ENCODE results near the gene SLC29A4. TPM values are rescaled to one million over a fixed set of nuclear protein-coding genes. Genes with fewer than 3 reads are reported as not detected.
"Not testable (repeated sequence)": the region's sequence is repeated elsewhere in the genome, so short reads cannot be mapped to it uniquely, and the experiment has no call there.

SLC29A4 gene
- total RNA-seq, 1 experiment from 2014 or later, result 24.5 TPM

DNA sequence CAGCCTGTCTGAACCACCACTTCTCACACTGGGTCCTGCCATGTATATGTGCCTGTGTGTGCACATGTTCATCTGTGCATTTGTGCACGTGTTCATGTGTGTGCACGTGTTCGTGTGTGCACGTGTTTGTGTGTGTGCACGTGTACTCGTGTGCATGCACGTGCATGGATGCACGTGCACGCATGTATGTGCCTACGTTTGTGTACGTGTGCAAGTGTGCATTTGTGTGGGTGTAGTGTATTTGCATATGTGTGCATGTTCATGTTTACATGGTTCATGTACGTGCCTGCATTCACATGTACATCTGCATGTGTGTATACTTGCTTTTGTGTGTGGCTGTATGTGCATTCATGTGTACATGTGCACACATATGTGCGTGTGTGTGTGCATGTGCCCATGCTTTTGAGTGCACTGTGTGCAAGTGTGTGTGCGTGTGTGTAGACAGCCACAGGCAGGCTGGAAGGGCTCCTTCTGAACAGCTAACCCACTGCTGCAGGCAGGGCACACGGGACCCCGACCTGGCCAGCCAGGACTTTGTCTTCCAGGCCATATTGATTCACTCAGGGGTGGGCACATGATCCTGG is 28.2 kb downstream of the SLC29A4 start:
- Histone ChIP-seq H3K9me3 (ENCODE audit: control insufficient read depth in 1 of 2, insufficient read depth in 1 of 2, low read depth in 1 of 2, low read length in 2 of 2) (no peaks in the 10 kb centered on the region), H2AFZ (ENCODE audit: low read depth, low read length, poor library complexity, severe bottlenecking) (no peak overlapping the region), H3K4me3 (replicated peaks in 1 of 2; ENCODE audit: low read depth in 1 of 2, low read length in 2 of 2) (no peak overlapping the region), H4K20me1 (ENCODE audit: insufficient read depth) (no peaks in the 10 kb centered on the region), H3K9ac (ENCODE audit: low read length) (no peak overlapping the region), H3K9me2 (ENCODE audit: insufficient read depth) (no peaks in the 10 kb centered on the region), H3K79me2 (ENCODE audit: insufficient read depth, low read length) (no peaks in the 10 kb centered on the region), H3K27ac (ENCODE audit: low read depth, low read length) (no peak overlapping the region), H3K36me3 (ENCODE audit: control insufficient read depth in 1 of 2, insufficient read depth in 2 of 2, low read length in 2 of 2) (peaks cover 4 to 7% of the 10 kb centered on the region in 2 experiments; a peak in 3 of 4 replicates), H3K4me1 (ENCODE audit: control insufficient read depth in 1 of 2, insufficient read depth in 2 of 2, low read length in 2 of 2) (no peaks in the 10 kb centered on the region), H3K4me2 (ENCODE audit: low read length) (no peak overlapping the region), H3K27me3 (ENCODE audit: insufficient read depth, low read length) (no peaks in the 10 kb centered on the region)
- BruUV-seq (replicated peaks), result no TSS peak
- intact Hi-C loops (cut with micrococcal nuclease), result no loop called here
- no peak for DNase-seq (ENCODE audit: low read depth, low spot score)
- ATAC-seq, result no peak
- no peak for TF ChIP-seq ELF1 (IDR thresholded peaks at IDR 0.05; ENCODE audit: borderline replicate concordance, low read depth)
- TF ChIP-seq TCF7L2 (IDR thresholded peaks at IDR 0.05; ENCODE audit: borderline replicate concordance, extremely low read depth, insufficient read depth, insufficient read length), result no peak
- TF ChIP-seq ZNF274 (IDR thresholded peaks at IDR 0.05; ENCODE audit: low read depth, low read length), result no peak
- no peak for TF ChIP-seq CEBPB (IDR thresholded peaks at IDR 0.05; ENCODE audit: low read depth)
- TF ChIP-seq, protein P1, sequence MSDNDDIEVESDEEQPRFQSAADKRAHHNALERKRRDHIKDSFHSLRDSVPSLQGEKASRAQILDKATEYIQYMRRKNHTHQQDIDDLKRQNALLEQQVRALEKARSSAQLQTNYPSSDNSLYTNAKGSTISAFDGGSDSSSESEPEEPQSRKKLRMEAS (IDR thresholded peaks at IDR 0.05), result no peak
- no peak for TF ChIP-seq RAD21 (IDR thresholded peaks at IDR 0.05; ENCODE audit: low read depth)
- TF ChIP-seq ZBTB33 (IDR thresholded peaks at IDR 0.05; ENCODE audit: extremely low read depth, insufficient replicate concordance, low read length), result no peak
- TF ChIP-seq EGR1 (IDR thresholded peaks at IDR 0.05; ENCODE audit: low read depth), result no peak
- no peak for TF ChIP-seq EZH2phosphoT487 (IDR thresholded peaks at IDR 0.05; ENCODE audit: borderline replicate concordance)
- no peak for TF ChIP-seq YY1 (IDR thresholded peaks at IDR 0.05; ENCODE audit: extremely low read depth, insufficient replicate concordance, low read depth, low read length)
- no peak for TF ChIP-seq SP1 (IDR thresholded peaks at IDR 0.05; ENCODE audit: low read depth)
- TF ChIP-seq POLR2A (IDR thresholded peaks at IDR 0.05; ENCODE audit: borderline replicate concordance, extremely low read depth, insufficient read depth, insufficient read length), result no peak
- no peak for TF ChIP-seq EZH2 (IDR thresholded peaks at IDR 0.05)
- no peak for TF ChIP-seq POLR2AphosphoS5 (IDR thresholded peaks at IDR 0.05; ENCODE audit: low read depth, low read length)
- TF ChIP-seq JUND (IDR thresholded peaks at IDR 0.05), result no peak
- POLR2A ChIA-PET, result no interaction called here
- RAD21 ChIA-PET (ENCODE audit: low non-redundant PET in 1 of 2, low total read pairs in 2 of 2, uncharacterized antibody in 2 of 2, unreplicated experiment in 2 of 2), result no interaction called here
- CTCF ChIA-PET, result no interaction called here

DNA sequence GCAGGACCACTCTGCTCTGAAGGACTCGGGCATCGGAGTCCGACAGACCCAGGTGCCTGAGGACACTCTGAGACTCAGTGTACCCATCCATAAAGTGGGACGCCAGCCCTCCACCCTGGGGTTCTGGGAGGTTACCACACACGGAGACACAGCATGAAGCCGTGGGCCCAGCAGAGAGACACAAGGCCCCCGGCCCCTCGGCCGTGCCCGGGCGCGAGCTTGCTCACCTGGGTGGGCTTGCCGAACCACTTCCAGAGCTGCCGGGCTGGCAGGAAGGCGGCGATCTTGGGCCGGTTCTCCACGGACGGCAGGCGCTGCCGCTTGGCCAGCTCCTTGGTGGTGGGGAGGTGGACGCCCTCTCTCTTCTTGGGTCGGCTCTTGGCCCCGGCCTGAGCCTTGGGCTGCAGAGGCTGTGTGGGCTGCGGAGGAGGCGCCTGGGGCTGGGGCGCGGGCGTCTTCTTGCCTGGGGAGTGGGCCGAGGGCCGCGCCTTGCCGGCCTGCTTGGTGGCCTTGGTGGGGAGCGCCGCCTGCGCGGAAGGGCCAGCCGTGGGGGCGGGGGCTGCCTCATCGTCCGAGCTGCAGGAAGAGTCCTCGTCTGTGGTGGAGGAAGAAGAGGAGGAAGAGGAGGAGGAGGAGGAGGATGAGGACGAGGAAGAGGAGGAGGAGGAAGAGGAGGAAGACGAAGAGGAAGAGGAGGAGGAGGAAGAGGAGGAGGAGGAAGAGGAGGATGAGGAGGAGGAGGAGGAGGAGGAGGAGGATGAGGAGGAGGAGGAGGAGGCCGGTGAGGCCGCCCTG is 29.7 kb downstream of the SLC29A4 start:
- H3K36me3 ChIP-seq (ENCODE audit: control insufficient read depth in 1 of 2, insufficient read depth in 2 of 2, low read length in 2 of 2); ATAC-seq; H3K4me3 ChIP-seq (replicated peaks in 1 of 2; ENCODE audit: low read depth in 1 of 2, low read length in 2 of 2); BruUV-seq (replicated peaks); H3K9me2 ChIP-seq (ENCODE audit: insufficient read depth); H3K9me3 ChIP-seq (ENCODE audit: control insufficient read depth in 1 of 2, insufficient read depth in 1 of 2, low read depth in 1 of 2, low read length in 2 of 2); H3K79me2 ChIP-seq (ENCODE audit: insufficient read depth, low read length); H3K4me2 ChIP-seq (ENCODE audit: low read length); H4K20me1 ChIP-seq (ENCODE audit: insufficient read depth); H3K4me1 ChIP-seq (ENCODE audit: control insufficient read depth in 1 of 2, insufficient read depth in 2 of 2, low read length in 2 of 2); POLR2A ChIA-PET; intact Hi-C loops (cut with micrococcal nuclease); H3K27me3 ChIP-seq (ENCODE audit: insufficient read depth, low read length); H3K9ac ChIP-seq (ENCODE audit: low read length); DNase-seq (ENCODE audit: low read depth, low spot score); CTCF ChIA-PET; H3K27ac ChIP-seq (ENCODE audit: low read depth, low read length); RAD21 ChIA-PET (ENCODE audit: low non-redundant PET in 1 of 2, low total read pairs in 2 of 2, uncharacterized antibody in 2 of 2, unreplicated experiment in 2 of 2); H2AFZ ChIP-seq (ENCODE audit: low read depth, low read length, poor library complexity, severe bottlenecking): not testable (repeated sequence)
